HG03432 (cell line): ENCODE data around the gene GALNT12.

Source experiments
- ATAC-seq: cut with Tn5 transposase; IDR thresholded peaks from one replicate; pipeline ENCODE4 v1.9.1; 2021; ENCODE audit warnings: mild to moderate bottlenecking, moderate library complexity; ENCODE audit not compliant: unreplicated experiment

GALNT12 gene

GRCh38 chr9:98807070-98807813 is at the start of gene GALNT12:
Gene GALNT12 (plus strand): TSS chr9:98807670. CDS start chr9:98807699, 29 bp downstream.
- no peak for ATAC-seq

DNA sequence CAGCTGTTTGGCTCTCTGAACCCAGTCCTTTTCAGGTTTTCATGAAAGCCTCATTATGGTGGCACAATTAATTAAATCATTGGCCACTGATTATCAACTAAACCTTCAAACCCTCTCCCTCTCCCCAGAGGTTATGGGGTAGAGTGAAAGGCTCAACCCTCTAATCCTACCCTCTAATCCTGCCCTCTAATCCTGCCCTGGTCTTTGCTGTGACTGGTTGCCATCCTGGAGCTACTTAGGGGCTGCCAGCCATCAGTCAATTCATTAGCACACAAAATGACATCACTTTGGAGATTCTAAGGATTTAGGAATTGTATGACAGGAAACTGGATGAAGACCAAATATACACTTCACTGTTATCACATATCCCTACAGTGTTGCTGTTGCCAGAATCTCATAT is 47.2 kb upstream of the GALNT12 start:
- ATAC-seq, result no peak

DNA sequence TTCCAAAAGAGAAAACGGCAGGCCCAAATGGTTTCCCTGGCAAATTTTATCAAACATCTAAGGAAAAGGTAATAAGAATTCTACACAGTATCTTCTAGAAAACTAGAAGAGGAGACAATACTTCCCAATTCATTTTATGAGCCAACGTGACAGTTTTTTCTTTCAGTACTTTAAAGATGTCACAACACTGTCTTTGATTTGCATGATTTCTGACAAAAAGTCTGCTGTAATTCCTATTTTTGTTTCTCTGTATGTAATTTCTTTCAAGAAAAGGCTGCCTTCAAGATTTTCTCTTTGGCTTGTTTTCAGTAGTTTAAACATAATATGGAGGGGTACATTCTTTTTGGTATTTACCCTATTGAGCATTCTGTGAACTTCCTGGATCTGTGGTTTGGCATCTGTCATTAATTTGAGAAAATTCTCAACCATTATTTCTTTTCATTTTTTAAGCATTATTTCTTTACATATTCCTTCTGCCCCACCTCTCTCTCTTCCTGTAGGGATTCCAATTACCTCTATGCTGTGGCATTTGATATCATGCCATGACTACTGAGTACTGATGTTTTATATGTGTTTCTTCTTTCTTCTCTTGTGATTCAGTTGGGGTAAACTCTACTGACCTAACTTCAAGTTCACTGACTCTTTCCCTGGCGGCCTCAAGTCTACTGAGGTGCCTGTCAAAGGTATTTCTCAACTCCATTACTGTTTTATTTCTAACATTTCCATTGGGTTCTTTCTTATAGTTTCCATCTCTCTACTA is 43.3 kb upstream of the GALNT12 start:
- no peak for ATAC-seq

DNA sequence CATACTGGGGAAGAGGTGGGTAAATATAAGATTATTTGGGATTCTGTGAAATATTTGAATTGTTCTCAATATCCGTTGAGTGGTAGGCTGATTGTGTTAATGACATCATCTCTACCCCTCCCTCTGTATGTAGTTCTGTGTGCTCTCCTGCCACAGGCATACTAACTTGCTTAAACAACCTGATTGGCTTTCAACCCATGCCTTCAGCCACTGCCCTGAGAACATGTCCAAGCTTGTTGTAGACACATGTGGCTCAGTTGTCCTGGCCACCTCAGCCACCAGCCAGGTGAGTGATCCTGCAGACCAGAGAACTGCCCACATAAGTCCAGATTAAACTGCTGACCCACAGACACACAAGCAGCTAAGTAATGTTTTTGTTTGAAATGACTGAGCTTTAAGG is 42.2 kb upstream of the GALNT12 start:
- no peak for ATAC-seq

GRCh38 chr9:98766586-98766985 is 40.9 kb upstream of the GALNT12 start:
- ATAC-seq, result no peak

DNA sequence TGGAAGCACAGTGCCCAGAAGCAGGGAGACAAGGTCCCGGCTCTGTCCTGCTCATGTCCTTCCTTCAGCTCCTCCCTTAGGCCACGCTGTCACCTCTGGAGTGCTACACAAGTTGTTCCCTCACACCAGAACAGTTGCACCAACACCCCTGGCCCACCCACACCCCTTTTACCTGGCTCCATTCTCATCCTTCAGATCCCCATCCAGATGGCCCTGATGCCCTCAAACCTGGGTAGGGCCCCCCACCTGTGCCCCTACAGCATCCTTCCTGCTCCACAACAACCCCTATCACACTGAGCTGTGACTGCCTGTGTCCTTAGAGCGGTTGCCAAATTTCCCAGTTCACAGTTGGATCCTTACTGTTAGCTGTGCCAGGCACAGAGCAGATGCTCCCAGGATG is 40.3 kb upstream of the GALNT12 start:
- no peak for ATAC-seq

- no peak for ATAC-seq
Observed at GRCh38 chr9:98767915-98768314, 39.6 kb upstream of the GALNT12 start.

GRCh38 chr9:98768344-98768743 is 39.1 kb upstream of the GALNT12 start:
- no peak for ATAC-seq

DNA sequence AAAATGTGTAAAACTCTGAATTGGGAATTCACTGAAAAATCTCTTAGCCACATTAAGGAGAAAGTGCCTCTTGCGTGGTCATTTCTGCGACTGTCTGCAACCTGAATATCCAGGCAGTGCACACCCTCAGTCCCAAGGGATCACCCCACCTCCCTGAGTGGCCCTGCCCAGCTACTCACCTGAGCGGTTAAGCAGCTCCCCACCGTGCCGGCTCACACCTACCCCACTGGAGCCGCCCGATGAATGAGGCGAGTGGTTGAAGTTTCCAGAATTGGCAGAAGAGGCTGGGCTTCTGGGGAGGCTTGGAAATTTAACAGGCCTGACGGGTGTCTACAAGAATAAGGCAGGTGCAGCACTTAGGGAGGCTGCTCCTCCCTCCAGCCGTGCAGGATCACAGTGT is 36.8 kb upstream of the GALNT12 start:
- ATAC-seq, result no peak

DNA sequence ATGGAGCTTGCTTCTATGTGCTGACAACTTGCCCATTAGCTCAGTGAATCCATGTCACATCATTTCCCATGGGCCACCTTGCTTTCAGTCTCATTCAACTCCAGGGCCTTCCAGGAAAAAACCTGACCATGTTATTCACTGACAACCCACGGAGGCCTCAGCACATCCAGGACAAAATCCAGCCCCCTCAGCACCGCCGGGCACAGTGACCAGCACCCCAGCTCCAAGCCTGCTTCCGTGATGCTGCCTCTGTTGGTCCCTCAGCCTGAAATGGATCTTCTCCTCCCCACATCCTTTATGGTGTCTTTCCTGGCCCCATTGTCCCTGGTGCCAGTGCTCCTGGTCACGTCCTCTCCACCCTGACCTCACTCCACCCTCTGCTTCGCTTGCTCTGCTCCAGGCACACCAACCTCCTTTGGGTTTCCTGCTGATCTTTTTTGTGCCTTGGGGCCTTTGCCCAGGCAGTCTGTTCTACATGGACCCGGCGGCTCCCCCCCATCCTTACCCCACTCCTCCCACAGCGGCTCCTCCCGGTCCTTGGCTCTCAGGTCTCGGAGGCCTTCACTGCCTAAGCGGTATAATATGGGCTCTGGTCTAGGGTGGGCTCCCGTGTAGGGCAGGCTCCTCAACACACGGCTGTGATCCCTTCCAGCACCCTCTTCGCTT is 36.1 kb upstream of the GALNT12 start:
- ATAC-seq, result no peak

GRCh38 chr9:98772364-98773155 is 34.9 kb upstream of the GALNT12 start:
- ATAC-seq, result no peak

DNA sequence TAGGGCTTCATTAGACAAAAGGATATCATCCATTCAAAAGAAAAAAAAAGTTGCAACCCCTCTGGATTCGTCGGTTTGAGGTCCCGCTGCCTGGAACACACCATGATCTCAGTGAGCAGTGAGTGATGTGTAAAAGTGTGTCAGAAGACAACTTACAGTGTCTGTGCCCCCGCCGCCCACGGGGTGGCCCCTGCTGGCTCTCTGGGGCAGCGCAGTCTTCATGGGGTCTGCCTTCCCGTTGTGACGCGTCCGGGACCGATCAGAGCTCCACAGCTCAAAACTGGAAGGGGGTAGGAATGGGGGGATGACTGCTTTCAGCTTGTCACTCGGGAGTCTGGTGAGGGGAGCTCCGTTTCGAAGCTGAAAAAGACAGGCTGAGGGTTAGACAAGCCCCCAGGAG is 33.7 kb upstream of the GALNT12 start:
- ATAC-seq, result no peak

DNA sequence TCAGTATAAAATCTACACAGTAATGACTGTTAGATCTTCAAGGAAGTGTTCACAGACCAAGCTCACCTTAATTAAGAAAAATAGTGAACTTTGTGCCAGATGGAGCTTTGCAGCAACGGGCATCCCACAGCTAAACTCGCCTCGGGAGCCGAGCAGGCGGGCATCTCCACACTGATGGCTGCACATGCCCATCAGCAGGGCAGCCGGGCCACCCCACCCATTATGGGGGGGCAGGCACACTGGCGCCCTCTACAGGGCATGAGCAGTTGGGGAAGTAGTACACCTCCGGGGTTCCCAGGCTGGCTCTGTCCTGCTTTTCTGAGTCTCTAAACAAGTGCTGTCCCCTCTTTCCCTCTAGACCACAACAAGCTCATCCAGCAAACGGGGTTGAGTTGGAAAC is 32.7 kb upstream of the GALNT12 start:
- no peak for ATAC-seq

DNA sequence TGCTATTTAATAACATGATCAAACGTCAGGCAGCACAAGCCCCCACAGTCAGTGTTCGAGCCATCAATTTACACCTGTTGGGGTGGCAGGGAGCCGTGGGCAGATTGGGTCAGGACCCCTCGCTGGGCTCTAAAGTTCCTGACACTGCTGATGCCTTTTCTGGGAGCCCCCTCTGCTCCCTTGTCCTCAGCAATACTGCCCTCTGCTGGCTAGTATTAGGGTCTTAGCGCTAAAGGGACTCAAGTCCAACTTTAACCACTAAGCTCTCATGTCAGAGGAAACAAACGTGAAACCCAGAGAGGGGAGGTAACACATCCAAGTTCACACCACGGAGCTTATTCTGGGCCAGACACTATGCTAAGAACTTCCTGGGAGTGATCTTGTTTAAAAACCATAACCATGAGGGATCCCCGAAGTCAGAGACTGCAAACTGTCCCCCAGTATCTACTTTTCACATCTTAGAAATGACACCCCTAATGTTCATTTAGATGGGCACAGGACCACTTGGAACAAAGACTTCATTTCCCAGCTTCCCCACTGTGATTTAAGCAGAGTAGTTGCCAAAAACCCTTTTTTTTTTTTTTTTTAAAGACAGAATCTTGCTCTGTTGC is 31.5 kb upstream of the GALNT12 start:
- ATAC-seq, result no peak

DNA sequence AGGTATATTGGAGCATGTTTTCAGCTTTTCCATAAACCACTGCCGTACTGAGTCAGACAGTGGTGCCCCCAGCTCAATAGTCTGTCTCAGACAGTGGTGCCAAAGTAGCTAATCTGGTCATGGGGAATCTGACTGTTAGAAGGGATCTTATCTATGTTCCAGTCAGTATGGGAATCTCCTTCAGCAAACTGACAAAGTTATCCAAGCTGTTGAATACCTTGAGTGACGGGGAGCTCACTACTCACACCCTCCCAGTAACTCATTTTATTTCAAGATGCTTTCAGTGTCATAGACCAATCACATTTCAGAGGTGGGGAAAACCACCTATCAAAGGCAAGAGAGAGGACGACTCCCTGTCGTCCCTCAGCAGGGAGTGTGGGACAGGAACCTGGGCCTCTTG is 29.9 kb upstream of the GALNT12 start:
- no peak for ATAC-seq

GRCh38 chr9:98778251-98778650 is 29.2 kb upstream of the GALNT12 start:
- no peak for ATAC-seq

GRCh38 chr9:98778711-98779530 is 28.5 kb upstream of the GALNT12 start:
- ATAC-seq, result no peak

DNA sequence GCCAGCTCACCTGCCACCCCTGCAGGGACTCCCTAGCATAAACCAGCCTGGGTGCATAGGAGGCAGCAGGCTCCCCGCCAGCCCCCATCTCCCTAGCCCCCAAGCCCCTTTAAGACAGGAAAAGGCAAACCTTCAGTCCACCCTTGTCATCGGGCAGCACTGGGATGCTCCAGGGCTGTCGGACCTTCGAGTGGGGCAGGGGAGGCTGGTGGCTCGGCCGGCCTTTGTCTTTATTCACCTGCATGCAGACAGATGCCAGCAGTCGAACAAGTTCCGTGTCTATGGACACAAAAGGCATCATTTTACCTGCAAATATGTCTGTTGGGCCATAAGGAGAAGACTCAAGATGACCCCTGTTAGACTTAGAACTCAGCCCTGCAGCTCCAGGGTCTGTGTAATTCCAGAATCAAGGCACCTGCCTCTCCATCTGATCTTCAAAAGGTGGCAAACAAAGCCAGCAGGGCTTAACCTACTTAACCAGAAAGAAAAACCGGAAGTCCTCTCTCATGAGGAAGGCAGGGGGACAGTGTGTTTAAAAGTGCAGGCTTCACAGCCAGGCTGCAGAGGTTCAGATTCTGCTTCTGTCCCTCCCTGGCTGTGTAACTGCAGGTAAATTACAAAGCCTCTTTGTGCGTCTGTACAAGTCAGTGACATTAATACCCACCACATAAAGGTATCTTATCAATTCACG is 27.3 kb upstream of the GALNT12 start:
- ATAC-seq, result no peak
